Measurements from ENCODE around the gene COTL1.

COTL1 gene

DNA sequence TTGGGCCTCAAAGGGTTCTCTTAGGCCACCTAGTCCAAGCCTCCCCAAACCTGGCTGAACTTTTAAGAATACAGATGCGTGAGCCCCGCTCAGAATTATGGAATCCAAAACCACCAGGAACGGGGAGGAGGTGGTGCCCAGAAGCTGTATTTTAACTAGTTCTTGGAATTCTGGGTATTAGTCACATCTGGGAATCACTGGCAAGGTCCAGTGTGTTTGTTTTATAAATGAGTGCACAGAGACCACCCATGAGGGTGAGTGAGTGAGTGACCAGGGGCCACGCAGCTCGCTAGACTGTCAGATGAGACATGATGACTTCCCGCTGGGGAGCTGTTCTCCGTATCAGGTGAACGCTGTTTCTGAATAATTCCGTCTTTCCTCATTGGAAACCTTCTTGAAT is 44.6 kb upstream of the COTL1 start:
- H2AFZ ChIP-seq (ENCODE audit: low read depth), result no peak overlapping the region
- H3K36me3 ChIP-seq (ENCODE audit: insufficient read depth), result no peaks in the 10 kb centered on the region; the same call in 1 of the 2 replicates
- no peak overlapping the region for H3K4me3 ChIP-seq (IDR thresholded peaks at IDR 0.05; ENCODE audit: insufficient read depth, low read depth, low read length)
- no peaks in the 10 kb centered on the region for H3K79me2 ChIP-seq (ENCODE audit: insufficient read depth, low read depth)
- no peak for TF ChIP-seq CTCF (conservative IDR thresholded peaks at IDR 0.05; ENCODE audit: low read depth, low read length)
- no peak overlapping the region for H3K9ac ChIP-seq
- no peaks in the 10 kb centered on the region for H3K4me1 ChIP-seq (ENCODE audit: low read depth, poor library complexity, severe bottlenecking)
- H3K4me2 ChIP-seq, result no peak overlapping the region
- no peaks in the 10 kb centered on the region for H3K27me3 ChIP-seq (ENCODE audit: insufficient read depth, low read depth)
- no peaks in the 10 kb centered on the region for H4K20me1 ChIP-seq (ENCODE audit: insufficient read depth)
- H3K27ac ChIP-seq, result no peak overlapping the region

GRCh38 chr16:84661418-84662060 is 43.7 kb upstream of the COTL1 start:
- Histone ChIP-seq H3K4me1 (ENCODE audit: low read depth, poor library complexity, severe bottlenecking) (no peaks in the 10 kb centered on the region), H3K79me2 (ENCODE audit: insufficient read depth, low read depth) (no peaks in the 10 kb centered on the region), H2AFZ (ENCODE audit: low read depth) (no peak overlapping the region), H3K27me3 (ENCODE audit: insufficient read depth, low read depth) (no peaks in the 10 kb centered on the region), H4K20me1 (ENCODE audit: insufficient read depth) (no peaks in the 10 kb centered on the region), H3K4me2 (no peak overlapping the region), H3K4me3 (IDR thresholded peaks at IDR 0.05; ENCODE audit: insufficient read depth, low read depth, low read length) (no peak overlapping the region), H3K36me3 (ENCODE audit: insufficient read depth) (no peaks in the 10 kb centered on the region; the same call in 1 of the 2 replicates), H3K9ac (no peak overlapping the region), H3K27ac (no peak overlapping the region)
- no peak for TF ChIP-seq CTCF (conservative IDR thresholded peaks at IDR 0.05; ENCODE audit: low read depth, low read length)

DNA sequence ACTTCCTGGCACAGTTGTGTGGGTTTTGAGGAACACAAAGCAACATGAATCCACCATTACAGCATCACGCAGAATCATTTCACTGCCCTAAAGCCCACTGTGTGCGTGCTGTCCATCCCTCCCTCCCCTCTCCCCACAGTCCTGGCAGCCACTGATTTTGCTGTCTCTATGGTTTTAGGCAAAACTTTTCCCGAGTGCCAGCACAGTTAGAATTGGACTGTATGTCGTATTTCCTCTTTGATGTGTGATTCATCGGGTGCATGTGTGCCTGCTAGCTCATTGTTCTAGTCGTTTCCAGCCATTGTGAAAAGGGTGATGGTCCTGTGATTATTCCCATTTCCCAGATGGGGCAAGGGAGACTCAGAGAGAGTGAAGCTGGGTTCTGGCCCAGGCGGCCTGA is 43.1 kb upstream of the COTL1 start:
- TF ChIP-seq CTCF (conservative IDR thresholded peaks at IDR 0.05; ENCODE audit: low read depth, low read length), result no peak
- Histone ChIP-seq H3K27me3 (ENCODE audit: insufficient read depth, low read depth) (no peaks in the 10 kb centered on the region), H3K4me2 (no peak overlapping the region), H4K20me1 (ENCODE audit: insufficient read depth) (no peaks in the 10 kb centered on the region), H3K79me2 (ENCODE audit: insufficient read depth, low read depth) (no peaks in the 10 kb centered on the region), H2AFZ (ENCODE audit: low read depth) (no peak overlapping the region), H3K36me3 (ENCODE audit: insufficient read depth) (no peaks in the 10 kb centered on the region; the same call in 1 of the 2 replicates), H3K4me1 (ENCODE audit: low read depth, poor library complexity, severe bottlenecking) (no peaks in the 10 kb centered on the region), H3K27ac (no peak overlapping the region), H3K9ac (no peak overlapping the region), H3K4me3 (IDR thresholded peaks at IDR 0.05; ENCODE audit: insufficient read depth, low read depth, low read length) (no peak overlapping the region)

DNA sequence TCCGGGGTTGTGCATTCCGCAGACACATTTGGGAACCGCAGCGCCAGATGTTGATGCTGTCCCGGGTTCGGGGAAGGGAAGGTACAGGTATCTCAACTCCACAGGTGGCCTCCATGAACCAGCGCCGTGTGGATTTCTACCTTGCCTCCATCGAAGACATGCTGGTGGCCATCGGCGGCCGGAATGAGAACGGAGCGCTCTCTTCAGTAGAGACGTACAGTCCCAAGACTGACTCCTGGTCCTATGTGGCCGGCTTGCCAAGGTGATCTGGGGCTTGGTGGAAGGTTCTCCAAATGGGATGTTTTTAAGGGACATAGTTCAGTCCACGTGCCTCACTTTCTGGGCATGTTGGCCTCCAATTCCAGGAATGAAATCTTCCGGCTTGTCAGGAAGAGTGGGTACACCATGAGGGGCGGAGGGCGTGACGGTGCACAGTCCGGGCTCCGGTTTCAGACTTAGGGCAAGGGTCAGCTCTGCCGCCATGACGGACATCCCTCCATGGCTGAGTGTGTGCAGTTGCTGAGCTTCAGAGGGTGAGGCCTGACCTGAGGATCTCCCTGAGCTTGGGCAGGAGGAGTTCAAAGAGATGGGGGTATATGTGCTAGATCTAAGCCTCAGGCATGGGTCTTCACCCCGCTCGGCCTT is 41.9 kb upstream of the COTL1 start:
- Histone ChIP-seq H4K20me1 (ENCODE audit: insufficient read depth) (no peaks in the 10 kb centered on the region), H3K27ac (no peak overlapping the region), H3K36me3 (ENCODE audit: insufficient read depth) (no peaks in the 10 kb centered on the region; the same call in 1 of the 2 replicates), H3K4me3 (IDR thresholded peaks at IDR 0.05; ENCODE audit: insufficient read depth, low read depth, low read length) (no peak overlapping the region), H3K4me1 (ENCODE audit: low read depth, poor library complexity, severe bottlenecking) (no peaks in the 10 kb centered on the region), H3K9ac (no peak overlapping the region), H3K27me3 (ENCODE audit: insufficient read depth, low read depth) (no peaks in the 10 kb centered on the region), H3K79me2 (ENCODE audit: insufficient read depth, low read depth) (no peaks in the 10 kb centered on the region), H3K4me2 (no peak overlapping the region), H2AFZ (ENCODE audit: low read depth) (no peak overlapping the region)
- TF ChIP-seq CTCF (conservative IDR thresholded peaks at IDR 0.05; ENCODE audit: low read depth, low read length), result no peak
